ENCODE data around the gene LEMD2.

DNA sequence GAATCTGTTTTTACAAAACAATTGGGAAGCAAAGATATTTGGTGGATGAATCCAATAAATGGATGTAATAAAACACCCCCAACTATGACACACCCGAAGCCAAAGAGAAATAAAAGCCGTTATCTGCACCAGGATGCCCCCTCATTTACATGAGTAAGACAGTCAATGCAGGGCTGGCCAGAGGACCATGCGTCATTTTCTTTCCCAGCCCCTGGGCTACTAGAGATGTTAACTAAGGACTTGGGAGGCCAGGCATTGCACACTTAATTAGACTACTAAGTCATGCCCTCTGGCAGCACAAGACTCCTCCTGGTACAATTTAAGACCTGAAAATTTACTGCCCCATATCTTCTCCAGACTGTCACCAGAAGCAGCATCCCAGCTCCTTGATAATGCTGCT, 3.2 kb downstream of the LEMD2 start:
- TF ChIP-seq POLR2A (IDR thresholded peaks at IDR 0.05; ENCODE audit: low read length) (no peak), GATA1 (IDR thresholded peaks at IDR 0.05; ENCODE audit: low read depth, low read length) (no peak)

All from erythroblast (primary cell).